ENCODE results near the gene MEIKIN. TPM values are rescaled to one million over a fixed set of nuclear protein-coding genes. Genes with fewer than 3 reads are reported as not detected.

MEIKIN gene
- total RNA-seq, 4 donors from 2014 or later: 0.60 to 14.8 TPM; not detected in 2

GRCh38 chr5:131974016-131974415 lies 28.6 kb upstream of the MEIKIN start:
- TF ChIP-seq CTCF (IDR thresholded peaks at IDR 0.05): no peak
- no peak for ATAC-seq (ENCODE audit: low FRiP score)
- DNase-seq (ENCODE audit: low spot score): no peak

GRCh38 chr5:131973089-131973712 lies 27.7 kb upstream of the MEIKIN start:
- no peak for DNase-seq (ENCODE audit: low spot score)
- TF ChIP-seq CTCF (IDR thresholded peaks at IDR 0.05): no peak
- ATAC-seq (ENCODE audit: low FRiP score): no peak

GRCh38 chr5:131968396-131968954 lies 23.0 kb upstream of the MEIKIN start:
- no peak for DNase-seq (ENCODE audit: low spot score)

GRCh38 chr5:131966551-131966950 lies 21.1 kb upstream of the MEIKIN start:
- ATAC-seq (ENCODE audit: low FRiP score) (no peak), DNase-seq (ENCODE audit: low spot score) (no peak)
- TF ChIP-seq CTCF (IDR thresholded peaks at IDR 0.05): no peak

More at GRCh38 chr5:131968396-131968954, 23.0 kb upstream of the MEIKIN start:
- TF ChIP-seq CTCF (IDR thresholded peaks at IDR 0.05): no peak
- ATAC-seq (ENCODE audit: low FRiP score): no peak

GRCh38 chr5:131965826-131966415 lies 20.5 kb upstream of the MEIKIN start:
- DNase-seq (ENCODE audit: low spot score): no peak

GRCh38 chr5:131959906-131960305 lies 14.4 kb upstream of the MEIKIN start:
- no peak for TF ChIP-seq CTCF (IDR thresholded peaks at IDR 0.05)
- no peak for ATAC-seq (ENCODE audit: low FRiP score)

More at GRCh38 chr5:131965826-131966415, 20.5 kb upstream of the MEIKIN start:
- ATAC-seq (ENCODE audit: low FRiP score): no peak
- TF ChIP-seq CTCF (IDR thresholded peaks at IDR 0.05): no peak

GRCh38 chr5:131959136-131959535 lies 13.7 kb upstream of the MEIKIN start:
- no peak for ATAC-seq (ENCODE audit: low FRiP score)
- no peak for DNase-seq (ENCODE audit: low spot score)
- TF ChIP-seq CTCF (IDR thresholded peaks at IDR 0.05): no peak

More at GRCh38 chr5:131959906-131960305, 14.4 kb upstream of the MEIKIN start:
- no peak for DNase-seq (ENCODE audit: low spot score)
